ENCODE data around the gene TACC3. TPM values are rescaled to one million over a fixed set of nuclear protein-coding genes. Genes with fewer than 3 reads are reported as not detected.
A peak's percentile ranks its signal among the peaks of the same experiment; 100 is the strongest.

TACC3 gene
- total RNA-seq, 1 donor = 16.0 TPM

- TF ChIP-seq CTCF (IDR thresholded peaks at IDR 0.05; ENCODE audit: insufficient read depth, low read depth, low read length) = no peak
- peak; percentile 56 for DNase-seq (ENCODE audit: low read depth)
- no peak overlapping the region for H3K4me3 ChIP-seq (ENCODE audit: low read depth, low read length)
Measured at GRCh38 chr4:1763550-1764080, 42.3 kb downstream of the TACC3 start.

- DNase-seq (ENCODE audit: low read depth) = no peak
- no peak for TF ChIP-seq CTCF (IDR thresholded peaks at IDR 0.05; ENCODE audit: insufficient read depth, low read depth, low read length)
- H3K4me3 ChIP-seq (ENCODE audit: low read depth, low read length) = no peak overlapping the region
Measured at GRCh38 chr4:1764670-1765069, 43.3 kb downstream of the TACC3 start.

GRCh38 chr4:1765409-1766072, 44.2 kb downstream of the TACC3 start:
- no peak for TF ChIP-seq CTCF (IDR thresholded peaks at IDR 0.05; ENCODE audit: insufficient read depth, low read depth, low read length)
- no peak for DNase-seq (ENCODE audit: low read depth)

GRCh38 chr4:1766106-1767060, 45.1 kb downstream of the TACC3 start:
- TF ChIP-seq CTCF (IDR thresholded peaks at IDR 0.05; ENCODE audit: insufficient read depth, low read depth, low read length) = no peak
- H3K4me3 ChIP-seq (ENCODE audit: low read depth, low read length) = peak overlapping the region; percentile 9
- DNase-seq (ENCODE audit: low read depth) = no peak

More at GRCh38 chr4:1765409-1766072, 44.2 kb downstream of the TACC3 start:
- H3K4me3 ChIP-seq (ENCODE audit: low read depth, low read length) = no peak overlapping the region

GRCh38 chr4:1767061-1767769, 45.9 kb downstream of the TACC3 start:
- TF ChIP-seq CTCF (IDR thresholded peaks at IDR 0.05; ENCODE audit: insufficient read depth, low read depth, low read length) = no peak
- DNase-seq (ENCODE audit: low read depth) = peak; percentile 11
- peak overlapping the region; percentile 48 for H3K4me3 ChIP-seq (ENCODE audit: low read depth, low read length)

- peak; percentile 20 for DNase-seq (ENCODE audit: low read depth)
- TF ChIP-seq CTCF (IDR thresholded peaks at IDR 0.05; ENCODE audit: insufficient read depth, low read depth, low read length) = peak; percentile 38
- peak overlapping the region; percentile 48 for H3K4me3 ChIP-seq (ENCODE audit: low read depth, low read length)
Measured at GRCh38 chr4:1767770-1768366, 46.5 kb downstream of the TACC3 start.
